PC-3 (cell line): Measurements from ENCODE around the gene PHC2.

Experiments
- EZH2 ChIP-seq: fragments of 300-600 bp; sonication (generic); IDR thresholded peaks from one replicate; pipeline ENCODE4 v1.6.1; 2017; ENCODE audit warnings: antibody characterized with exemption, mild to moderate bottlenecking, low read length; ENCODE audit not compliant: unreplicated experiment
- EZH2phosphoT487 ChIP-seq: fragments of 300-600 bp; sonication (generic); IDR thresholded peaks from 2 replicates; pipeline ENCODE4 v1.6.1; 2018; ENCODE audit warnings: mild to moderate bottlenecking, antibody characterized with exemption, low read length, borderline replicate concordance
- TF ChIP-seq, protein P1 (sequence below): fragments of 300-600 bp; sonication (generic); conservative IDR thresholded peaks from 2 replicates; pipeline ENCODE4 v1.5.1; 2017; ENCODE audit warnings: antibody characterized with exemption, low read depth, mild to moderate bottlenecking, low read length

DNA sequence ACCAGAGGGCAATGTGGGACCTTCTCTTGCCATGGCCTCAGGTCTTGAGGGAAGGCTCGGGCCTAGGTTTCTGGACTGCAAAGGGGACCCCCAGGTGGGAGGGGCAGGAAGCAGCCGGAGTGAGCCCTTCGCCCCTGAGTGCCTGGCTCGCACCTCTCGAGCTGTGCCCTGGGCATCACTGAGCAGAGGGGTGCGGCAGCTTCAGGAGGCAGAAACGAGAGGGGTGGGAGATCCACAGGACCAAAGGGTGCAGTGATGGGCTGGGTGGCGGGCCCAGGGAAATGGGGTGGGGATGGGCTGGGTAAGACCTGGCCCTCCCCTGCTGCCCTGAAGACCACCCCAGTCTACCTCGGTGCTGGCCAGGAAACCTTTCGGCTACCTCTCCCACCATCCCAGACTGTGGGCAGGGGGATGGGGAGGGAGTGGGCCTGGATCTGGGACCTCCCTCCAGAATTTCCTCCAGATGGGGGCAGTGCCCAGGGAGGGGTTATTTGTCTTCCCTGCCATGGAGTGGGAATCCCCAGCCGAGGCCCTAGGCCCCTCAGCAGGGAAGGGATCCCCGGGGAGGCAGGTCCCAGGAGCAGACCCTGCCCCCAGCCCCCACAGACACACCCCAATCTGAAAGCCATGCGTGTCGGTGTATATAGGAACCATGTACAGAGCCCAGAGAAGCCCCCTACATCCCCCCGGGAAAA is 131.3 kb downstream of the PHC2 start:
- TF ChIP-seq, protein P1, sequence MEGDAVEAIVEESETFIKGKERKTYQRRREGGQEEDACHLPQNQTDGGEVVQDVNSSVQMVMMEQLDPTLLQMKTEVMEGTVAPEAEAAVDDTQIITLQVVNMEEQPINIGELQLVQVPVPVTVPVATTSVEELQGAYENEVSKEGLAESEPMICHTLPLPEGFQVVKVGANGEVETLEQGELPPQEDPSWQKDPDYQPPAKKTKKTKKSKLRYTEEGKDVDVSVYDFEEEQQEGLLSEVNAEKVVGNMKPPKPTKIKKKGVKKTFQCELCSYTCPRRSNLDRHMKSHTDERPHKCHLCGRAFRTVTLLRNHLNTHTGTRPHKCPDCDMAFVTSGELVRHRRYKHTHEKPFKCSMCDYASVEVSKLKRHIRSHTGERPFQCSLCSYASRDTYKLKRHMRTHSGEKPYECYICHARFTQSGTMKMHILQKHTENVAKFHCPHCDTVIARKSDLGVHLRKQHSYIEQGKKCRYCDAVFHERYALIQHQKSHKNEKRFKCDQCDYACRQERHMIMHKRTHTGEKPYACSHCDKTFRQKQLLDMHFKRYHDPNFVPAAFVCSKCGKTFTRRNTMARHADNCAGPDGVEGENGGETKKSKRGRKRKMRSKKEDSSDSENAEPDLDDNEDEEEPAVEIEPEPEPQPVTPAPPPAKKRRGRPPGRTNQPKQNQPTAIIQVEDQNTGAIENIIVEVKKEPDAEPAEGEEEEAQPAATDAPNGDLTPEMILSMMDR = no peak
- no peak for TF ChIP-seq EZH2phosphoT487
- no peak for TF ChIP-seq EZH2
